COR-L47 (cell line): ENCODE data around the gene BIRC7.

Experiments
- DNase-seq: peaks from one replicate; lab custom pipeline; 2025; lab: John Stamatoyannopoulos, UW

Gene BIRC7

DNA sequence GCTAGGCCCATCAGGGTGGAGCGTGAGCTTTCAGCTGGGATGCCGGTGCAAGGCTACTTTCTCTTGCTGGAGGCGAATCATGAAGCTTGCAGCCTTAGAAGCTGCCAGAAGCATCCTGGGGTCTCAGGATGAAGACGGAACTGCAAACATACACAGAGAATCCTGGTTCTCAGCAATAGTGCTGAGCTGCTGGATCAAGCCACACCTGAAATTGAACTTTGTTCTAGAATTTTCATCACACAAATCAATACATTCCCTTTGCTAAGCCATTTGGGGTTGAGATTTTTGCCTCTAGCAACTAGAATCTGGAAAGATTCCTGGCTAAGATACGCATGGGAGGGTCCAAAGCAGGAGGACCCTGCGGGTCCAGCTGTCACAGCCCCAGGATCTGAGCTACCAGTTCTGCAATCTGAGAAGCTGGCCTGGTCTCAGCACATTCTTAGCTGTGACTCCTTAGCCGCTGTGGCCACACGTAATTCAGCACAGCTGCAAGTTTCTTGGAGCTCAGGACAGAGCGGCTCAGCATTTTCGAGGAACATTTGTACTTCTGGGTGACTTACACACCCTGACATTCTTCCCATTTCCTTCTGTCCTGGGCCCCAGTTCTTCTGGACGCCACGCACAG is 30.3 kb downstream of the BIRC7 start:
- DNase-seq, result no peak

DNA sequence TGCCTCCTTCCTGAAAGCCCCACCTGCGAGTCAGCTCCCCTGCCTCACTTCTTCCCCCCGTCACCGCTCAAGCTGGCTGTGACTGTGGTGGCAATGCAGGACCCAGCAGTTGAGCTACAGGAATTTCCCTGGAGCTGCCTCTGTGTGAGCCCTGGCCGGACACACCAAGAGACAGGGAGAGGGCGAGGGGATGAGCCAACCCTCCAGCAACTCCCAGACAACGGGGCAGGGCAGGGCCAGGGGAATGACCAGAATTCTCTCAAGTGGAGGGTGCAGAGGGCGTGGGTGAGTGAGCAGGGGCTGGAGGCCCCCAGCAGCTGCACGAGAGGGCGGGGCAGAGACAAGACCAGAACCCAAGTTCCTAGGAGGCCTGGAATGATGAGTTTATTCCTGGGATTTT is 32.0 kb downstream of the BIRC7 start:
- DNase-seq, result no peak

DNA sequence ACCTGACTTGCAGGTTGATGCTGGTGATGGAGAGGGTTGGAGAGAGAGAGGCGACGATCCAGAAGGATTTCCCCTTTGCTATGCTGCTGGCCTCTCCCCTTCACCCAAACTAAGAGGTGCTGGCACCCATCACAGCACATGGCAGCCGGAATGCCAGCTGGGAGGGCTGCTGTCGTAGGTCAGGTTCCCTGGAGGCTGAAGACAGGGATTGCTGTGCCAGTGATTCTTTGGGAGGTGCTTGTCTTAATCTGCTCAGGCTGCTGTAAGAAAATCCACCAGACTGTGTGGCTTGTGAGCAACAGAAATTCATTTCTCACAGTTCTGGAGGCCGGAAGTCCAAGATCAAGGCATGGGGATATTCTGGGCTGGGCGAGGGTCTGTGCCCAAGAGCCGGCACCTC is 32.6 kb downstream of the BIRC7 start:
- DNase-seq, result no peak

DNA sequence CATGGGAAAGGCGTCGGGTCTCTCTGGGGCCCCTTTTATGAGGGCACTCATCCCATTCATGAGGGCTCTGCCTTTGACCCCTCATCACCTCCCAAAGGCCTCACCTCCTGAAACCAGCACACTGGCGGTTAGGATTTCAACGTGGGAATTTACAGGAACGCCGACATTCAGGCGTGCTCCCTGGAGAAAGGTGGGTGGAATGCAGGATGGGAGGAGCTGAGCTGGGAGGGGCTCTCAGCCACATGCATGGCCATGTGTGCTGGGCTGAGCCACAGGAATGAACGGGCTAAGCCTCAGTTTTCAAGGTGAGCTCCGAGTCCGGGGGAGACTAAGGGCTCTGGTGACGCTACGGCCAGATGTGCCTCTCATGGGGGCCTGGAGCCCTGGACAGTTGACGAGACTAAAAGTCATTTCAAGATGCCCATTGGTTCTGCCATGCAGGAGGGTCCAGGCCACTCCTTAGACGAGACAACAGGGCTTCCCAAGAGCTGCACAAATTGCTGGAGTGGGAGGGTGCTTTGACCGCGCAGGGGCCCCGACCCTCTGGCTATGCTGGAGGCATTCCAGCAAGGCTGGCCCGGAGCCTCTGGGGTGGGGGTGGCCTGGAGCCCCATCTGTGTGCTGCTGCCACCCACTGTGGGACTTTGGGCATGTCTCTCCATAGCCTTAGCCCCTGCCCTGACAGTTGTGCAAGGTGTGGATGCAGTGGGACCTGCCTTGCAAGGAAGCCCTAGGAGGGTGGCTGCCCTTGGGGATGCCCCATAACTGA is 33.1 kb downstream of the BIRC7 start:
- DNase-seq, result no peak

DNA sequence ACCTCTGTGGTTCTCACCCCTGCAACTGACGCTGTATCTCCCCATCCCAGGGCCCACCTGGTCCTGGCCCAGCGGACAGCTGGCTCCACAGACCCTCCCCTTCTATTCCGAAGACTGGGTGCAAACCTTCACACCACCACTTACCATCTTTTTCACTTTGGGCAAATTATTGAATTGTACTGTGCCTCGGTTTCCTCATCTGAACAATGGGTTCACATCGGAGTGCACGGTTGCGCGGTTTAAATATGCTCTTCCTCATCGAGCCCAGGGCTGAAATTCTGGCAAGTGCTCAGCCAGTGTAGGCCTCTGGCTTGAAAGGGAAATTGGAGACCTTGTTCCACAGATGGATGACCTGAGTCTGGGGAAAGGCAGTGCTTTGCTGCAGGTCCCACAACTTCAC is 34.0 kb downstream of the BIRC7 start:
- no peak for DNase-seq

DNA sequence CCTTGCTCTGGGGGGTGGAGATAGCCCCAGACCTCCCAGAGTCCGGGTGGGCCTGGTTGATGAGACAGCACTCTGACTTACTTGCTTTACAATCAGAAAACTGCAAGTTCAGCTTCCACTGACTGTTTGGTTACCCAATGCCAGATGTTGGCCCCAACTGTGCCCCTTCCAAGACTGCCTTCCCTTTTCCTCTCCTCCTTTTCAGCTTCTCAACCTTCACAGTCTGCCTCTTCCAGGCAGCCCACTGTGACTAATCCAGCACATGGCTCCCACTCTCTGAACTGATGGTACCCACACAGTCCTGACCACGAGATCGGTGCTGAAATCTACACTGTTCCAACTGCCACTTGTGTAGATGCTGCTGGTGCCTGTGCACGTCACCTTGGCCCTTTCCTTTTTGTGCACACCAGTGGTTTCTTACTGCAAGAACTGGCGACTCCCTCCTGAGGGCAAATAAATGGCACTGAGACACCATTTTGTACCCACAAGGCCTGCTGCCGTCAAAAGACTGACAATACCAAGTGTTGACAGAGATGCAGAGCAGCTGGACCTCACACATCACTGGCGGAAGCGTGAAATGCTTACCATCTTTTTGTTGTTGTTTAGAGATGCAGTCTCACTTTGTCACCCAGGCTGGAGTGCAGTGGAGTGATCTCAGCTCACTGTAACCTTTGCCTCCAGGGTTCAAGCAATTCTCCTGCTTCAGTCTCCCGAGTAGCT is 35.1 kb downstream of the BIRC7 start:
- DNase-seq, result no peak

DNA sequence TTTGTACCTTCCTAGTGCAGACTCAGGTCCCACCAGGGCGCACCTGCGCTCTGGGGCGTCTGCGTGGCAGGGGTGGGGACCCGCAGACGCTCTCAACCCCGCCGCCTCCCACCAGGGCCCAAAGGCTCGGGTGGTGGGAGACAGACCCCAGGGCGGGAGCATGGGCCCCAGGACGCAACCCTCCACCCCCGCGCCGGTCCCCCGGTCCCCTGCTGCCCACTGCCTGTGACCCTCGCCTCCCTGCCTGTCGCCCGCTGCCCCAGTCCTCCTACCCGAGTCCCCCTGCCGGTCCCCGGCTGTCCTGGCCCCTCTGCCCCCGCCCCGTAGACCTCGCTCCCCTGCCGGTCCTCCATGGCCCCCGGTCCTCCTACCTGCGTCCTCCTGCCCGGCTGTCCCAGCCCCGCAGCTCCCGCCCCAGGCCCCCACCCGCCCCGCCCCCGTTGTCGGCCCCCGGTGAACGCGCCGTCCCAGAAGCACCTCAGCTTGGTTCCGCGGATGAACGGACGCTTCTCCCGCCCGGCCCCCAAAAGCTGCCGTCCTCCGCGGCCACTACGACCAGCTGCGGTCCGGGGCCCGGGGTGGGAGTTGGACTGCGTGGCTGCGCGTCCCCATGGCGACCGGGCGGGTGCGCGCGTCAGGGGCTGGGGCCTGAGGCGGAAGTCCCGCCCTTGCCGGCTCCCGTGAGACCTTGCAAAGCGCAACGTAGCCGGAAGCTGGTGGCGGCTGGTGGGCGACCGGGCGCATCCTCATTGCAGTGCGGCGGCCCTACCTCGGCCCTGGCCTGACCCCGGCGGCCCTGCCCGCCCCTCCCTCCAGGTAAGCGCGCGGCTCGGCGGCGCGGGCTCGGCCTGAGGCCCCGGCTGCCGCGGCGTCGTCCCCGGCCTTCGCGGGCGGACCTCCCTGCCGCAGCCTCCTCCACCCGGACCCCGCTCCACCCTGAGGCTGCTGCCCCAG is 36.7 kb downstream of the BIRC7 start, which contains the start of gene ARFGAP1:
Gene ARFGAP1, plus strand, starts transcription at position 709 of the 954 bp plus-strand sequence. CDS start 2,768 bp downstream, outside the sequence.
- peak; percentile 86 for DNase-seq

DNA sequence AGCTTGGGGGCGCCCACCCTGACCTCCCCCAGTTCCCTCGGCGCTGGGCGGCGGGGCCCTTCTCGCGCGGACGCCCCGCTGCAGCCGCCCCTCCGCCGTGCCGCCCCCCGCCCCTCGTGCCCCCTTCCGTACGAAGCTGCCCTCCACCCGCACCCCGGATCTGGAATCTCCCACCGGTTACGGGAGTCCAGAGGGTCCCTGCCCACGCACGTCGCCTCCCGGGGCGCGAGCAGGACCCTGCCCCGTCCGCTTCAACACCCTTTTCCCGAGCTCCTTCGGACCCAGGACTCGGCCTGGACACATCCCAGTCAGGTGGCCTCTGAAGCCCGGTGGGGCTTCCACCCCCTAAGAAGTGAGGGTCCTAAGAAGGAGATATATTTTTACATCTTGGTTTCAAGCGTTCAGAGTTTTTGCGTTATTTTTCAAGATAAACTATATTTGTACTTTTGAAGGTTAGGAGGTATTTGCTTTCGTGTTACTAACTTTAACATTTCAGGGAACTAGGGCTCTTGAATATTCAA is 37.4 kb downstream of the BIRC7 start:
- DNase-seq, result no peak

DNA sequence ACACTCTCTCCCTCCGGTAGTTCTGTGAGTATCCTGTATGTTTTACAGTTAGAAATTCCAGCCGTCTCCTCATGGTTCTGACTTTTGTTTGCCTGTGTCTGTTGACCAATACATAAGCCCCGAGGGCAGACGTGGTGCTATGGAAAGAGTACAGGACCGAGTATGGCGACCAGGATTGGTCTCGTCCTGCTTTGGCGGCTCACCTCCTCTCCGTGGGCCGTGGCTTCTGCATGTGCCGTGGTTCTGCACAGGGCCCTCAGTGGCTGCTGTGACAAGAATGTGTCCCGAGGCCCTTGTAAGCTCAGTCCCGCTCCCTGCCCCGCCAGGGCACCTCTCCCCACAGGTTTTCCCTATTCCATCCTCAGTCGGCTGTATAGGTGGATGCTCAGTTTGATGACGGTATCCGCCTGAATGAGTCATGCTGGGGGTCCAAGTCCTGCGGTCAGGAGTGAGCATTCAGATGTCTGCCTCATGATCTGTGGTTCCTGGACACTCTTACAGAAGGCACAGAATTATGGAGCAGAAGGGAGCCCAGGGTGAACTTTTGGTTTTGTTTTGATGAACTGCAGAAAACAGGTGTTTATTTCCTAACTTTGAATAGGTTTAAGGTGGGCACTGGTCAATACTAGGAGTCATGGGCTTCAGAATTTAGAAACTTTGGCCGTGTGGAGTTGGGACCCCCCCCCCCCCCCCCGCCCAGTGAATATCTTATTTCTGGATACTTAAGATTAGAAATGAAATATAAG is 38.1 kb downstream of the BIRC7 start:
- no peak for DNase-seq

DNA sequence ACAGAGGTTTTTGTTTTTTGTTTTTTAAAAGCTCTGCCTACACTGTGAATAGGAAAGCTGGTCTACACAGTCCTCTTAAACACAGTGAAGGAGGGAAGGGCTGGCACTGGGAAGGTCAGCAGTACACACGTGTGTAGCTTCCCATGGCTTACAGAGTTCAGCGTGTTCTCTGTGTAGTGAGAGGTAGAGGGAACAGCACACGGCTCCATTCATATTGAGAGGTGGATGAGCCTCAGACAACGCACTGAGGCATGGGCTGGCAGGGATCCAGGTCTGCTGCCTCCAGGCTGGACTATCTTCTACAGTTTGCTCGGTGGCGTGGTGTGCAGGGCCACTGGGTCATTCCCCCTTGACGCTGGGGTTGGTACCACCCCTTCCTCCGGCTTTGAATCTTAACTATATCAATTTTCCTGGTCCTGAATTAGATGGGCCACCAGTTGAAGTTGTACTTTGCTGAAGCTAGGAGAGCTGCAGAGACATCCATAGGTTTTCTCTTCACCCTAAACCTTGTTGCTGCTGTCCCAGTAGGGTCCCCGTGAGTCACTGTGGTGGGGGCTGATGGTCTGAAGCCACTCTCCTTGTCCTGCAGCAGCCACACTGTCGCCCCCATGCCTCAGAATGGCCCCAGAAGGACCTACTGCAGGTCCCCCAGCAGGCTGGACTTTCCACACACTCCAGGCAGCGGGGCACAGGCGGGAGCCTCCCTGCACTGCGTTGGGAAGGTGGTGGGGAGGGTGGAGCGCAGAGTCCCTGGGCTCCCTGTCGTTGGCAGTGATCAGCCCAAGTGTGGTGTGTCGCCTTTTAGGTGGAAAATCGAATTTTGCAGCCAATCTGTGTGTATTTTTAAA is 38.9 kb downstream of the BIRC7 start:
- DNase-seq, result no peak

DNA sequence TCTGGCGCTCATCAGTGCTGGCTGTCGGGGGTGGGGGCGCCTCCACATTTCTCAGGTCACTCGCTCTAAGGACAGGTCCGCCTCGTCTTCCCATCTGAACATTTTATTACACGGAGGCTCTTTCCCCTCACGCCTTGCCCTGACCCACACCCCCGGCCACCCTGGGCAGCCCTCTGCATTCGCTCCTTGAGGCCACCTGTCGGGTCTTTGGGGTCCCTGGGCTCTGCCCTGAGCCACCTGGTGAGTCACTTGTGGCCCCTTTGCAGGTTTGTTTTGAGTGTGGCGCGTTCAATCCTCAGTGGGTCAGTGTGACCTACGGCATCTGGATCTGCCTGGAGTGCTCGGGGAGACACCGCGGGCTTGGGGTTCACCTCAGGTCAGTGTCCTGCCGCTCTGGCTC is 40.1 kb downstream of the BIRC7 start:
- DNase-seq, result no peak

DNA sequence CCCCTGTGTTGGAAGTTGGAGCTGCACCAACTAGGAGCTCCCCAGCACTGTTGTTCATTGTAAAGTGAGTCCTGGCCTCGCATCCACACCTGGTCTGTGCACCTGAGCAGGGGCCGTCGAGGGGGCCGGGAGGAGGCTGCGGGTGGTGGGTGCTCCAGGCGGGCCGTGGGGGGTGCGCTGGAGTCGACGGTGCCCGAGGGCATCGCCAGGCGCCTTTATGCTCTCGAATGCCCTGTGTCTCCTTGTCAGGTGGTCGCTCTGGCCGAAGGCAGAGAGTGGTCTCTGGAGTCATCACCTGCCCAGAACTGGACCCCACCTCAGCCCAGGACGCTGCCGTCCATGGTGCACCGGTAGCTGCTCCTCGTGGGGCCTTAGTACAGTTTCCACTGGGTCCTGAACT is 41.3 kb downstream of the BIRC7 start:
- DNase-seq, result no peak

DNA sequence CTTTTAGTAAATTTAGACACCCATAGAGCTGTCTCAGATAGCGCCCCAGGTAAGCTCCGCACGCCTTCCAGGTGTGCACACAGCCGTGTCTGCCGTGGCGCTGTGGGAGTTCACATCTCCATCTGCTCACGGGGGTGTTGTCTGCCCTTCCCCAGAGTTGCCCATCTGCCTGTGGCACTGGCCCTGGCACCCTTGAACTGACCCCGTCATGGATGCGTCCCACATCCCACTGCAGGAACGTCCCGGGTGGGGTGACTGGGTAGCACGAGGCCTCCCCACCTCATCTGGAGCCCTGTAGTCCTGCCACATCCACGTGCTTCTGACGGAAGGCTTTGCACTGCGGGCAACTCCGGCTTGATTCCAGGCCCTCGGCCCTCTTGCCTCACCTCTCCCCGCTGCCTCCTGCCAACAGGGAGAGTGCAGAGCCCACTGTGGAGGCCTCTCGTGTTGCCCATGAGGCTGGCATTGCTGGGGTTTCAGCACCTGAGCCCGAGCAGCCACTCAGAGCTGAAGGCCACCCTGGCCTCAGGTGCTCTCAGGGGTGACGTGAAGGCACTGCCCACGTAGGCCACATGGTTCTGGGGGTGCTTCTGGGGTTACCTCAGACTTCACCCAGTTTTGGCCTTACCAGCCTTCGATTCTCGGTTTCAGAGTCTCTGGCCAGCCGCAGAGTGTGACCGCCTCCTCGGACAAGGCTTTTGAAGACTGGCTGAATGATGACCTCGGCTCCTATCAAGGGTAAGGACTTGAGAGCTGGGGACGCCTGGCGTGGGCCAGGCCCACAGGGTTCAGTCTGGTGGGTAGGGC is 42.0 kb downstream of the BIRC7 start:
- DNase-seq, result no peak

DNA sequence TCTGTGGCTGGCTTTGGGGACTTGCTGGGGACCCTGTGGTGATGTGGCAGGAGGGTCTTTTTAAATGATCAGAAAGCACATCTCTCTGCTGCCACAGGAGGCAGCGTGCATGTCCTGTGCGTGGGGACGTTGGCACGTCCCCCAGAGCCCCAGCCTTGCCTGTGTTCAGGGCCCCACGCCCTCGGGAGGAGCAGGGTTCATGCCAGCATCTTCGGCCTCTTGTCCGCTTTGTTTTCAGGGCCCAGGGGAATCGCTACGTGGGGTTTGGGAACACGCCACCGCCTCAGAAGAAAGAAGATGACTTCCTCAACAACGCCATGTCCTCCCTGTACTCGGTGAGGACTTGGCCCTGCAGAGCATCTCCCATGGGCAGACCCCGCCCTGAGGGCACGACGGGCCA is 43.0 kb downstream of the BIRC7 start:
- DNase-seq, result no peak

DNA sequence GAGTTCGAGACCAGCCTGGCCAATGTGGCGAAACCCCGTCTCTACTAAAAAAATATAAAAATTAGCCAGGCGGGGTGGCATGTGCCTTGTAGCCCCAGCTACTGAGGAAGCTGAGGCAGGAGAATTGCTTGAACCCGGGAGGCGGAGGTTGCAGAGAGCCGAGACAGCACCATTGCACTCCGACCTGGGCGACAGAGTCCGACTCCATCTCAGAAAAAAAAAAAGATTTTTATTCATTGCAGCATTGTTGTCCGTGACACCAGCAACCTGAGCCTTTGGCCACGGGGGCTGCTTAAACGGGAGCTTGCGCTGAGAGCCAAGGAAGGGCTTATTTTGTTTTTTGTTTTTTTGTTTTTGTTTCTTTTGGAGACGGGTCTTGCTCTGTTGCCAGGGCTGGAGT is 44.2 kb downstream of the BIRC7 start:
- DNase-seq, result no peak

DNA sequence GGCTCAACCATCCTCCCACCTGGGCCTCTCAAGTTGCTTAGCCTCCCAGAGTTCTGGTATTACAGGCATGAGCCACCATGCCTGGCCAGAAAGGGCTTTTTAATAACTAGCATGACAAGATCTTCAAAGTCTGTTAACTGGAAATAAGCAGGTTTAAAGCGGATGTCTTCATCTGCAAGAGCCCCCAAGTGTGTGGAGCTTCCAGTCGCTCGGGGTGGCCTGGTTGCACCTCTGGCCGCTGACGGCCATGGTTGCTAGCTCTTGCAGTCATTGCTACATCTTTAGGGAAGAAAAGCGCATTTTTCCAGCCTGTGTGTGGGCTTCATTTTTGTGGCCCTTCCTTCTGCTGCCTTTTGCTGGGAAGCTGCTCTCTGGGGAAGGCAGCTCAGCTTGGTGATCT is 44.7 kb downstream of the BIRC7 start:
- no peak for DNase-seq

DNA sequence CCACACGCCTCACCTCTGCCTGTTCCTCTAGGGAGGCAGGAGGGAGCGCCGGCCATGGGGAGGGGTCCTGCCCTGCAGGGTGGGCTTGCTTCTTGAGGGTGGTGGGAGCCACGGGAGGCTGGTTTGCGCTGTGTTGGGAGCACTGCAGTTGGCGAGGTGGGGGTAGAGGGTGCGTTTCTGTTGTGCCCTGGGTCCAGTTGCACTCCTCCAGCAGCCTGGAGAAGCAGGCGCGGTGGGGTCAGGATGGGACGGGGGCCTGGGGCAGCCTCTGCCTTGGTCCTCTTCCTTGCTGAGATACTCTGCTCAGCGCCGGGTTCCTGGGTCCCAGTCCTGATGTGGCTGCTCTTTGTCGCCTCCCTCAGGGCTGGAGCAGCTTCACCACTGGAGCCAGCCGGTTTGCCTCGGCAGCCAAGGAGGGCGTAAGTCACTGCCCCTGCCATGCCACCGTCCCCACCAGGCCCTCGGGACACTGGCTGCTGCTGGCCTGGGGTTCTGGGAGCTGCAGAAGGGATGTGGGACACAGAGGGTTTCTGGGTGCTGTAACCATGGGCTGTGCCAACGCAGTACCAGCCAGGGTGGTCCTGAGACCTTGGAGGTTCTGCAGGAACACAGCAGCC is 45.3 kb downstream of the BIRC7 start:
- no peak for DNase-seq

DNA sequence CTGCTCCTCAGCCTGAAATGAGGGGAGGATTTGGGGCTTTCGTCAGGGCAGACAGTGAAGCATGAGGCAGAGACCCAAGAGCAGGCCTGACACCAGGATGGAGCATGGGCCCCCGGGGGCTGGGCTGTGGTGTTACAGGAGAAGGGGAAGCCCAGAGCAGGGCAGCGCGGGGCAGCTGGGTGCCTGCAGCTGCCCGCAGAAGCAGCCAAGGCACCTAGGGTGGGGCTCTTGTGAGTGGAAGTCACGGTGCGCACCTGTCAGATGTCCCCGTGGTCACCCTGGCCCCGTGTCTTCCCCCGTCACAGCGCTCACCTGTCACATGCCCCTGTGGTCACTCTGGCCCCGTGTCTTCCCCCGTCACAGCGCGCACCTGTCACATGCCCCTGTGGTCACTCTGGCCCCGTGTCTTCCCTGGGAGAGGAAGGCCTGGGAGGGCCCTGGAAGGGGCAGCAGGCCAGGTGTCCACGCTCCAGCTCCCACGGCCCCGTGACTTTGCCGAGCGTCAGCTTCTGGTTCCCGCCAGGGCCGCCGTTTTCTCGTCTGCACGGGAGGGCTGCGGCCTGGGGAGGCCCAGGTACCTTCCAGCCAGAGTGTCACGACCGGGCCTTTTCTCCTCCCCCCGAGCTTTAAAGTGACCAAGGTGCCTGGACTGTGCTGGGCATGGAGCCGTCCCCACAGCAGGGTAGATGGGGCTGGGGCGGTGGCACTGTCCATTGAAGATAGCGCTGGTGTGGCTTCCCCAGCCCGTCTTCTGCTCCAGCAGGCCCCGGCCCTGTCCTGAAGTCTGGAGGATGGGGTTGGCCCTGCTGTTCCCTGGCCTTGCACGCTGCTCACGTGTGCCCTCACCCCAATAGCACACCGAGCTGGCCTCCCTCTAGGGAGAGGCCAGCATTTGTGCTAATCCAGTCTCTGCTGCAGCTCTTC is 46.3 kb downstream of the BIRC7 start:
- no peak for DNase-seq
